HG02763 (cell line): ENCODE results near the gene TPP1.
A peak's percentile ranks its signal among the peaks of the same experiment; 100 is the strongest.

ENCODE experiments used
- ATAC-seq: cut with Tn5 transposase; IDR thresholded peaks from one replicate; pipeline ENCODE4 v1.9.1; 2021; ENCODE audit warnings: mild to moderate bottlenecking, moderate library complexity; ENCODE audit not compliant: unreplicated experiment

The TPP1 gene

GRCh38 chr11:6647836-6648235 lies 28.6 kb upstream of the TPP1 start:
- ATAC-seq: no peak

- ATAC-seq: peak; percentile 87
Measured at GRCh38 chr11:6646918-6647679, 27.9 kb upstream of the TPP1 start.

- ATAC-seq: no peak
Measured at GRCh38 chr11:6646576-6646917, 27.3 kb upstream of the TPP1 start.

GRCh38 chr11:6646071-6646470 lies 26.8 kb upstream of the TPP1 start:
- ATAC-seq: no peak

- no peak for ATAC-seq
Measured at GRCh38 chr11:6642957-6643356, 23.7 kb upstream of the TPP1 start.

- no peak for ATAC-seq
Measured at GRCh38 chr11:6640985-6641701, 21.9 kb upstream of the TPP1 start.

GRCh38 chr11:6640036-6640984 lies 21.1 kb upstream of the TPP1 start:
- no peak for ATAC-seq

- ATAC-seq: no peak
Measured at GRCh38 chr11:6638429-6638828, 19.2 kb upstream of the TPP1 start.

- no peak for ATAC-seq
Measured at GRCh38 chr11:6637871-6638270, 18.6 kb upstream of the TPP1 start.

GRCh38 chr11:6636480-6636879 lies 17.3 kb upstream of the TPP1 start:
- ATAC-seq: no peak

- ATAC-seq: no peak
Measured at GRCh38 chr11:6635082-6635932, 16.1 kb upstream of the TPP1 start.

GRCh38 chr11:6634534-6634933 lies 15.3 kb upstream of the TPP1 start:
- no peak for ATAC-seq

- ATAC-seq: no peak
Measured at GRCh38 chr11:6633422-6634408, 14.5 kb upstream of the TPP1 start.

GRCh38 chr11:6632116-6633073 lies 13.2 kb upstream of the TPP1 start:
- no peak for ATAC-seq

GRCh38 chr11:6631361-6631890 lies 12.2 kb upstream of the TPP1 start:
- ATAC-seq: no peak

- no peak for ATAC-seq
Measured at GRCh38 chr11:6630632-6631291, 11.5 kb upstream of the TPP1 start.

GRCh38 chr11:6629892-6630631 lies 10.8 kb upstream of the TPP1 start:
- ATAC-seq: no peak
